ENCODE results near the gene MARCHF4. TPM values are rescaled to one million over a fixed set of nuclear protein-coding genes. Genes with fewer than 3 reads are reported as not detected.

The MARCHF4 gene
- total RNA-seq, 1 donor from 2014 or later: not detected

Other genes with a start within 250 kb of the MARCHF4 start
- gene SMARCAL1, start 40.0 kb upstream of the MARCHF4 start, total RNA-seq: 12.7 TPM
- 1,983 TPM for gene RPL37A, start 126.4 kb upstream of the MARCHF4 start, total RNA-seq

Data from mesenteric fat pad (tissue), 1 donor.